Adrenal gland (tissue), 12 donors: Measurements from ENCODE around the gene CTPS1. TPM values are rescaled to one million over a fixed set of nuclear protein-coding genes. Genes with fewer than 3 reads are reported as not detected.

ENCODE experiments used
- DNase-seq, 7 donors: peaks; one replicate each; pipeline ENCODE4 v3.0.0-alpha.2; 2019 to 2020
- H3K27ac ChIP-seq, 5 donors: fragments of 200-600 bp; sonication (generic) in 4 of 5; 1 replicate in 3 of 5; 2 replicates in 2 of 5; pipeline versions ENCODE4 v1.5.1 to v1.8.0; 2016 to 2020; ENCODE audit warnings: mild to moderate bottlenecking in 1 of 5
- H3K27me3 ChIP-seq: fragments of 200-600 bp; 2 replicates; pipeline ENCODE4 v1.8.0; 2021
- H3K36me3 ChIP-seq, 2 donors: fragments of 200-600 bp; replicated peaks in 1 of 2; 1 replicate in 1 of 2; 2 replicates in 1 of 2; pipeline versions ENCODE4 v1.5.1 to v1.8.0; 2018 to 2022
- H3K4me1 ChIP-seq, 2 donors: fragments of 200-600 bp; replicated peaks in 1 of 2; 1 replicate in 1 of 2; 2 replicates in 1 of 2; pipeline versions ENCODE4 v1.5.1 to v1.8.0; 2018 to 2021
- H3K4me3 ChIP-seq, 4 donors: fragments of 200-600 bp; sonication (generic) in 3 of 4; one replicate each; pipeline ENCODE4 v1.5.1; 2016 to 2018
- H3K9me3 ChIP-seq, 3 donors: fragments of 200-600 bp; sonication (generic) in 1 of 3; replicated peaks in 1 of 3; 1 replicate in 2 of 3; 2 replicates in 1 of 3; pipeline versions ENCODE4 v1.5.1 to v1.8.0; 2016 to 2021
- POLR2A ChIP-seq, 2 donors: fragments of 450-650 bp; IDR thresholded peaks; one replicate each; pipeline ENCODE4 v1.6.1; 2017; ENCODE audit warnings: antibody characterized with exemption in 2 of 2, mild to moderate bottlenecking in 2 of 2, moderate library complexity in 1 of 2
- WGBS, 4 donors: extraction: QIAGEN DNeasy Blood & Tissue Kit in 2 of 4; methylation state at CpG; one replicate each; pipeline versions ENCODE4 v1.1.5 to v1.1.7; 2013 to 2017; 5-methylcytosine and 5-hydroxymethylcytosine counted together
- intact Hi-C, 2 donors: fragments of 100-400 bp; cut with DNase I; formaldehyde crosslinking; loops; one replicate each; pipeline versions ENCODE4 v1.14.1 to v1.15.0; 2022 to 2023
- polyA plus RNA-seq, 3 donors: library from polyadenylated mRNA; stranded (reverse); fragments of 200-250 nt in 2 of 3; fragments of 350-450 nt in 1 of 3; fragmentation: Illumina TruSeq in 1 of 3; extraction: RNeasy Lipid Tissue Mini Kit (QIAGEN cat#74804) in 1 of 3; gene quantifications; one replicate each; pipeline ENCODE4 v1.2.3, GENCODE V29; 2013 to 2014
- total RNA-seq, 9 donors: library from RNA; depleted of rRNA in 4 of 9; stranded (reverse); fragments of >200 nt in 4 of 9; fragments of 120-200 nt in 1 of 9; fragmentation: NEBNext Ultra II Directional in 1 of 9; extraction: Animal tissue kit (Norgen Biotek cat#: 25700) in 1 of 9; gene quantifications; one replicate each; pipeline versions ENCODE4 v1.1.0 to v1.2.4, GENCODE V29; 2013 to 2023
- TF ChIP-seq, protein P1 (sequence below), 6 experiments: fragments of 450-650 bp in 4 of 6; fragments of 200-600 bp in 2 of 6; sonication (generic) in 1 of 6; IDR thresholded peaks; 1 replicate in 5 of 6; 2 replicates in 1 of 6; pipeline versions ENCODE4 v1.5.1 to v1.8.0; 2016 to 2021; ENCODE audit warnings: antibody characterized with exemption in 6 of 6, mild to moderate bottlenecking in 2 of 6, moderate library complexity in 1 of 6
- donor health status: healthy with polysubstance abuse.
- donor health status: Bipolar disorder and iron deficiency.
- donor health status: DM: yes; HTN: yes; CAD: no.
- donor health status: DM: no; HTN: no; CAD: no.
- donor health status: DM: no; HTN: no; CAD: no.
- donor health status: DM: yes; HTN: yes; CAD: no.

CTPS1 gene
- total and polyA plus RNA-seq, 12 donors: 12.2 to 49.4 (median 26.1) TPM

DNA sequence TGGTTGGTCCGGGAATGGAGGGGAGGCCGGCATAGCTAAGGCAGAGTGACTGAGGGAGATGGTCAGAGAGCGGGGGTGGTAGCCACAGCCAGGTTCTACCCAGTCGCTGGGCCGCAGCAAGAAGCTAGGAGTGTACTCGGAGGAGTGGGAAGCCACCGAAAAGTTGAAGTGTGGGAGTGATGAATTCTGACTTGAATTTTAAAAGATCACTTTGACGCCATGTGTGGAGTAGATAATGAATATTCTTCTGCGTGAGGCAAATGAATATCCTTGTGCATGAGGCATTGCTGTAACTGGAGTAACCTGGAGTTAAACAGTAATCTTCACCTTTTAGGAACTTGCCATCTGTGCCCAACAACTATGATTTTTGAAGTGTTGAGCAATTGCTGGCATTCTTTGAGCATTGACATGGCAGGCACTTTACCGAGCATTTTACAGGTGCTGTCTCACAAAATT is 6.9 kb downstream of the CTPS1 start:
- no peak for DNase-seq
- intact Hi-C loops: no loop called here
- H3K27me3 ChIP-seq: no peaks in the 10 kb centered on the region
- H3K36me3 ChIP-seq: peaks cover 0 to 21% of the 10 kb centered on the region in 2 donors
- 94 to 95% (median 94%) methylated on average over 10 of the region's 10 CpGs for WGBS, 4 donors
- no peak for TF ChIP-seq POLR2A (IDR thresholded peaks at IDR 0.05)
- TF ChIP-seq, protein P1, sequence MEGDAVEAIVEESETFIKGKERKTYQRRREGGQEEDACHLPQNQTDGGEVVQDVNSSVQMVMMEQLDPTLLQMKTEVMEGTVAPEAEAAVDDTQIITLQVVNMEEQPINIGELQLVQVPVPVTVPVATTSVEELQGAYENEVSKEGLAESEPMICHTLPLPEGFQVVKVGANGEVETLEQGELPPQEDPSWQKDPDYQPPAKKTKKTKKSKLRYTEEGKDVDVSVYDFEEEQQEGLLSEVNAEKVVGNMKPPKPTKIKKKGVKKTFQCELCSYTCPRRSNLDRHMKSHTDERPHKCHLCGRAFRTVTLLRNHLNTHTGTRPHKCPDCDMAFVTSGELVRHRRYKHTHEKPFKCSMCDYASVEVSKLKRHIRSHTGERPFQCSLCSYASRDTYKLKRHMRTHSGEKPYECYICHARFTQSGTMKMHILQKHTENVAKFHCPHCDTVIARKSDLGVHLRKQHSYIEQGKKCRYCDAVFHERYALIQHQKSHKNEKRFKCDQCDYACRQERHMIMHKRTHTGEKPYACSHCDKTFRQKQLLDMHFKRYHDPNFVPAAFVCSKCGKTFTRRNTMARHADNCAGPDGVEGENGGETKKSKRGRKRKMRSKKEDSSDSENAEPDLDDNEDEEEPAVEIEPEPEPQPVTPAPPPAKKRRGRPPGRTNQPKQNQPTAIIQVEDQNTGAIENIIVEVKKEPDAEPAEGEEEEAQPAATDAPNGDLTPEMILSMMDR (IDR thresholded peaks at IDR 0.05): no peak
- H3K4me3 ChIP-seq: no peak overlapping the region
- peak overlapping the region in 3 of 5 donors; percentile 70 to 90 (median 81) for H3K27ac ChIP-seq
- H3K9me3 ChIP-seq: no peaks in the 10 kb centered on the region
- H3K4me1 ChIP-seq: peaks cover 38 to 80% of the 10 kb centered on the region in 2 donors

DNA sequence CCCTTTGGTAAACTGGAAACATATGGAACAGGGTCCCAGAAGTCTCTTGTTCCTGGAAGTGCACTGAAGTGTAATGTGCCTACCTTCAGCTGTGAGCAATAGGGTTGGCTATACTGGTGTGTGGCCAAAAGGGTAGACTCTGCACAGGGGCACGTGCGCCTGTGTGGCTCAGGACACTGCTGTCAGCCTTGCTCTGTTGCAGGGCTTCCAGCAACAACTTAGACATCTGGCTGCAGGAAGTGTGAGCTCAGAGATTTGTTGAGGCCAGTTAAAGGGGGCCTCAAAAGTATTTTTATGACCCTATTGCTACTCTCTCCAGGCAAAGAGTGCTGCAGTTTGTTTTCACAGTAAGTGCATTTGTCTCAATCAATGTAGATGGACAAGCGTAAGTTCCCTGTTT is 7.5 kb downstream of the CTPS1 start:
- H3K27ac ChIP-seq: peak overlapping the region in 3 of 5 donors; percentile 70 to 90 (median 81)
- H3K4me3 ChIP-seq: no peak overlapping the region
- intact Hi-C loops: no loop called here
- peaks cover 38 to 77% of the 10 kb centered on the region in 2 donors for H3K4me1 ChIP-seq
- TF ChIP-seq, protein P1 (IDR thresholded peaks at IDR 0.05): no peak
- no peak for TF ChIP-seq POLR2A (IDR thresholded peaks at IDR 0.05)
- no peaks in the 10 kb centered on the region for H3K9me3 ChIP-seq
- 74 to 82% (median 79%) methylated on average over 2 to 3 of the region's 3 CpGs for WGBS, 4 donors
- peak in 1 of 7 donors; percentile 22 for DNase-seq
- H3K36me3 ChIP-seq: peaks cover 0 to 26% of the 10 kb centered on the region in 2 donors
- H3K27me3 ChIP-seq: no peaks in the 10 kb centered on the region

DNA sequence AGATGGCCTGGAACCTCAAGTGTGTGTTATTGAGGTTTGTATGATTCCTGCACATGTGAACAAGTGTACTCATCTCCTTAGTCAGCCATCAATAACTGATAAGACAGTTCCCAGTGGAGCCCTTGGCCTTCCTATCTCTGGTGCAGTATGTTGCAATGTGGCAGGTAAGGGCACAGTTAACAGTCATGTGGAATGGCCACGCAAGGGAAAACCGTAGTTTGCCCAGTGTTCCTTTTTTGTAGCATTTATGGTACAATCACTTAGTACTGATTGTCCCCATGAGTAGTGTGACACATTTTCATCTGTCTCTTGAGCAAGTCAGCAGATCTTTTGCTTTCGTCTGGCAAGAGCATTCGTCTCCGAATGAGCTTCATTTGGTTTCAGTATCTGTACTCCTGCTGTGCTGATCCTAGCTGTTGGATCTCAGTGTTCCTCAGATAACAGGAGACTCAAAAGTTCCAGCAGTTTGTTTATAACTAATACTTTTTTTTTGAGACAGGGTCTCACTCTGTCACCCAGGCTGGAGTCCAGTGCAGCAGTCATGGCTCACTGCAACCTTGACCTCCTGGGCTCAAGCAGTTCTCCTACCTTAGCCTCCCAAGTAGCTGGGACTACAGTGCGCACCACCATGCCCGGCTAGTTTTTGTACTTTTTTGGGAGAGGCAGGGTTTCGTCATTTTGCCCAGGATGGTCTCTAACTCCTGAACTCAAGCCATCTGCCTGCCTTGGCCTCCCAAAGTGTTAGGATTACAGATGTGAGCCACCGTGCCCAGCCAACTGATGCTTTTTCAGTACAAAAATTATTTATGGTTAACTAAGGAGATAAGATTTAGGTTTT is 8.2 kb downstream of the CTPS1 start:
- TF ChIP-seq, protein P1 (IDR thresholded peaks at IDR 0.05): no peak
- peak in 1 of 2 donors; percentile 52 for TF ChIP-seq POLR2A (IDR thresholded peaks at IDR 0.05)
- no peaks in the 10 kb centered on the region for H3K9me3 ChIP-seq
- peak overlapping the region in 1 of 4 donors; percentile 11 for H3K4me3 ChIP-seq
- H3K4me1 ChIP-seq: peaks cover 38 to 70% of the 10 kb centered on the region in 2 donors
- no peaks in the 10 kb centered on the region for H3K27me3 ChIP-seq
- 30 to 48% (median 42%) methylated on average over 9 of the region's 9 CpGs for WGBS, 4 donors
- intact Hi-C loops: no loop called here
- peaks cover 0 to 32% of the 10 kb centered on the region in 2 donors for H3K36me3 ChIP-seq
- peak in 6 of 7 donors; percentile 68 to 79 (median 71) for DNase-seq
- H3K27ac ChIP-seq: peak overlapping the region; percentile 15 to 90 (median 70)

DNA sequence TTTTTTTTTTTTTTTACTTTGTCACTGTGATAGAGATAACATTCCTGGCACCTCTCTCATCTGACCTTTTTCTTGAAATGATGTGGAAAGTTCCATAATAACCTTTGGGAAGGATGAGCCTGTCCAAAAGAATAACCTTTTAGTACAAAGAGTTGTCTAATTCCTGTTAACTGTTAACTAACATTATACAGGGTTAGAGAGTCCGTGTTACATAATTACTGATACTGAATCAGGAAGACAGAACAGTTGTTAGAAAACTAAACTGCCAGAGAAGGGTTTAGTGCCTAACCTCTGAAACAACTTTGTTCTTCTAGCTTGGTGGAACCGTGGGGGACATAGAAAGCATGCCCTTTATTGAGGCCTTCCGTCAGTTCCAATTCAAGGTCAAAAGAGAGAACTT is 8.8 kb downstream of the CTPS1 start:
- H3K4me1 ChIP-seq: peaks cover 36 to 64% of the 10 kb centered on the region in 2 donors
- H3K27me3 ChIP-seq: no peaks in the 10 kb centered on the region
- peaks cover 0 to 34% of the 10 kb centered on the region in 2 donors for H3K36me3 ChIP-seq
- intact Hi-C loops: no loop called here
- no peaks in the 10 kb centered on the region for H3K9me3 ChIP-seq
- no peak for DNase-seq
- 38 to 41% (median 39%) methylated on average over 3 of the region's 3 CpGs for WGBS, 4 donors
- no peak overlapping the region for H3K4me3 ChIP-seq
- TF ChIP-seq, protein P1 (IDR thresholded peaks at IDR 0.05): no peak
- TF ChIP-seq POLR2A (IDR thresholded peaks at IDR 0.05): no peak
- peak overlapping the region; percentile 15 to 81 (median 70) for H3K27ac ChIP-seq
